Loucy (cell line): Measurements from ENCODE around the gene CEP63.

Source experiments
- H2AFZ ChIP-seq: fragments of 200-600 bp; sonication (generic); 2 replicates; pipeline ENCODE4 v1.6.0; 2016; ENCODE audit warnings: antibody characterized with exemption, mild to moderate bottlenecking, low read length, moderate library complexity
- H3F3A ChIP-seq: fragments of 200-600 bp; 2 replicates; pipeline ENCODE4 v1.6.0; 2016; ENCODE audit warnings: antibody characterized with exemption, low read depth, mild to moderate bottlenecking
- H3K27me3 ChIP-seq: fragments of 200-600 bp; sonication (generic); 2 replicates; pipeline ENCODE4 v1.6.1; 2014; ENCODE audit warnings: low read length, mild to moderate bottlenecking; ENCODE audit not compliant: insufficient read depth, poor library complexity, severe bottlenecking
- H3K36me3 ChIP-seq: fragments of 200-600 bp; sonication (generic); 2 replicates; pipeline ENCODE4 v1.6.1; 2016; ENCODE audit warnings: low read length; ENCODE audit not compliant: insufficient read depth
- H3K4me1 ChIP-seq: fragments of 200-600 bp; sonication (generic); 2 replicates; pipeline ENCODE4 v1.5.1; 2014; ENCODE audit warnings: low read length, mild to moderate bottlenecking; ENCODE audit not compliant: insufficient read depth, poor library complexity, severe bottlenecking
- H3K4me2 ChIP-seq: fragments of 200-600 bp; sonication (generic); 2 replicates; pipeline ENCODE4 v1.6.0; 2014; ENCODE audit warnings: antibody characterized with exemption, low read length, low read depth, mild to moderate bottlenecking; ENCODE audit not compliant: poor library complexity, severe bottlenecking
- H3K4me3 ChIP-seq: fragments of 200-600 bp; sonication (generic); 2 replicates; pipeline ENCODE4 v1.5.1; 2014; ENCODE audit warnings: low read length, mild to moderate bottlenecking, mixed read lengths; ENCODE audit not compliant: poor library complexity, severe bottlenecking
- H3K79me2 ChIP-seq: fragments of 200-600 bp; sonication (generic); 2 replicates; pipeline ENCODE4 v1.6.1; 2014; ENCODE audit warnings: low read length; ENCODE audit not compliant: insufficient read depth
- H3K9ac ChIP-seq: fragments of 200-600 bp; sonication (generic); 2 replicates; pipeline ENCODE4 v1.6.0; 2014; ENCODE audit warnings: mild to moderate bottlenecking, low read depth, low read length, moderate library complexity; ENCODE audit not compliant: poor library complexity, severe bottlenecking
- H3K9me2 ChIP-seq: fragments of 200-600 bp; sonication (generic); replicated peaks from 2 replicates; pipeline ENCODE4 v1.6.1; 2016; ENCODE audit warnings: low read depth, low read length, mixed read lengths
- H3K9me3 ChIP-seq: fragments of 200-600 bp; sonication (generic); 2 replicates; pipeline ENCODE4 v1.6.1; 2014; ENCODE audit warnings: mild to moderate bottlenecking, antibody characterized with exemption, low read length, low read depth; ENCODE audit not compliant: insufficient read depth
- H4K20me1 ChIP-seq: fragments of 200-600 bp; sonication (generic); 2 replicates; pipeline ENCODE4 v1.6.0; 2014; ENCODE audit warnings: antibody characterized with exemption, low read length, mild to moderate bottlenecking; ENCODE audit not compliant: insufficient read depth, poor library complexity, severe bottlenecking
- EZH2phosphoT487 ChIP-seq: fragments of 200-600 bp; IDR thresholded peaks from 2 replicates; pipeline ENCODE4 v1.6.1; 2018; ENCODE audit warnings: antibody characterized with exemption, mild to moderate bottlenecking, moderate library complexity, borderline replicate concordance
- TF ChIP-seq, protein P1 (sequence below): fragments of 200-600 bp; sonication (generic); conservative IDR thresholded peaks from 2 replicates; pipeline ENCODE4 v1.5.1; 2014; ENCODE audit warnings: mild to moderate bottlenecking, antibody characterized with exemption, low read length

Gene CEP63

DNA sequence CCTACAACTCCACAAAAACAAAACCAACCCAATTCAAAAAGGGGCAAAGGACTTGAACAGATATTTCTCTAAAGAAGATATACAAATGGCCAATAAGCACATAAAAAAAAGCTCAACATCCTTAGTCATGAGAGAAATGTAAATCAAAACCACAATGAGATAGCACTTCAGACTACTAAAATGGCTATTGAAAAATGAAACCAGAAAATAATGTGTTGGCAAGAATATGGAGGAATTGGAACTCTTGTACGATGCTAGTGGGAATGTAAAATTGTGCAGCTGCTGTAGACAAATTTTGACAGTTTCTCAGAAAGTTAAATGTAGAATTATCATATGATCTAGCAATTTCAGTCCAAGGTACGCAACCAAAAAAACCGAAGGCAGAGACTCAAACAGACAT lies 136.0 kb downstream of the CEP63 start:
- Histone ChIP-seq H3K9me3 (no peaks in the 10 kb centered on the region), H3K4me3 (no peak overlapping the region)

DNA sequence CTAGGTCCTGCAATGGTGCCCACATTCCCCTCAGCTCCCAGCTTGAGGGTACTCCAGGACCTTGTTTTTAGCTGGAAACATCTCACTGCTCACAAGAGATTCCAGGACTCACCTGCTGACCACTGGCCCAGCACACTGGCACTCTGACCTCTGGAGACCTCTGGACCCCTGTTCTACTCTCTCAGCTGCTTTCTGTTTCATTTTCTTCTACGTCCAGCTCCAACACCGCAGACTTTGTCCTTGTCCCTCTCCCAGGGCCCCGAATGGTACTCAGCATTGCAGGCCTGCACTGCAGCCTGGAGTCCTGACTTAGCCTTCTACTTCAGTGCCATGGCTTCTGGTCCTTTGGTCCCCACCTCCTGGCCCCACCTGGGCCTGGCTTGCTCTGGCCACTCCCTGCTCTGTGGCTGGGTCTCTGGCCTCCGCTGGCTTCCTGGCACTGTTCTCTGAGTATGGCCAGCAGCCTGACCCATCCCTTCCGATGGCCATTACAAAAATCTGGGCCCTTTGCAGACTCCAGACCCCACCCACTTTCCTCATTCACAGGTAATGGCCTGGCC lies 137.0 kb downstream of the CEP63 start:
- no peak overlapping the region for H3K9ac ChIP-seq
- H4K20me1 ChIP-seq, result no peaks in the 10 kb centered on the region
- H3K36me3 ChIP-seq, result no peaks in the 10 kb centered on the region
- H3K4me1 ChIP-seq, result no peaks in the 10 kb centered on the region
- H3K27me3 ChIP-seq, result no peaks in the 10 kb centered on the region
- H3F3A ChIP-seq, result no peaks in the 10 kb centered on the region
- no peak overlapping the region for H3K4me3 ChIP-seq
- H3K9me2 ChIP-seq, result no peaks in the 10 kb centered on the region
- H3K9me3 ChIP-seq, result no peaks in the 10 kb centered on the region
- no peaks in the 10 kb centered on the region for H3K79me2 ChIP-seq
- H3K4me2 ChIP-seq, result no peak overlapping the region
- no peak overlapping the region for H2AFZ ChIP-seq
- TF ChIP-seq, protein P1, sequence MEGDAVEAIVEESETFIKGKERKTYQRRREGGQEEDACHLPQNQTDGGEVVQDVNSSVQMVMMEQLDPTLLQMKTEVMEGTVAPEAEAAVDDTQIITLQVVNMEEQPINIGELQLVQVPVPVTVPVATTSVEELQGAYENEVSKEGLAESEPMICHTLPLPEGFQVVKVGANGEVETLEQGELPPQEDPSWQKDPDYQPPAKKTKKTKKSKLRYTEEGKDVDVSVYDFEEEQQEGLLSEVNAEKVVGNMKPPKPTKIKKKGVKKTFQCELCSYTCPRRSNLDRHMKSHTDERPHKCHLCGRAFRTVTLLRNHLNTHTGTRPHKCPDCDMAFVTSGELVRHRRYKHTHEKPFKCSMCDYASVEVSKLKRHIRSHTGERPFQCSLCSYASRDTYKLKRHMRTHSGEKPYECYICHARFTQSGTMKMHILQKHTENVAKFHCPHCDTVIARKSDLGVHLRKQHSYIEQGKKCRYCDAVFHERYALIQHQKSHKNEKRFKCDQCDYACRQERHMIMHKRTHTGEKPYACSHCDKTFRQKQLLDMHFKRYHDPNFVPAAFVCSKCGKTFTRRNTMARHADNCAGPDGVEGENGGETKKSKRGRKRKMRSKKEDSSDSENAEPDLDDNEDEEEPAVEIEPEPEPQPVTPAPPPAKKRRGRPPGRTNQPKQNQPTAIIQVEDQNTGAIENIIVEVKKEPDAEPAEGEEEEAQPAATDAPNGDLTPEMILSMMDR, result no peak
- no peak for TF ChIP-seq EZH2phosphoT487

More for the DNA sequence above, 136.0 kb downstream of the CEP63 start:
- H3K9ac ChIP-seq, result no peak overlapping the region
- H3F3A ChIP-seq, result no peaks in the 10 kb centered on the region
- H3K27me3 ChIP-seq, result no peaks in the 10 kb centered on the region
- no peaks in the 10 kb centered on the region for H4K20me1 ChIP-seq
- no peak overlapping the region for H3K4me2 ChIP-seq
- H2AFZ ChIP-seq, result no peak overlapping the region
- H3K79me2 ChIP-seq, result no peaks in the 10 kb centered on the region
- H3K4me1 ChIP-seq, result no peaks in the 10 kb centered on the region
- TF ChIP-seq, protein P1, result no peak
- TF ChIP-seq EZH2phosphoT487, result no peak
- no peaks in the 10 kb centered on the region for H3K9me2 ChIP-seq
- H3K36me3 ChIP-seq, result no peaks in the 10 kb centered on the region

DNA sequence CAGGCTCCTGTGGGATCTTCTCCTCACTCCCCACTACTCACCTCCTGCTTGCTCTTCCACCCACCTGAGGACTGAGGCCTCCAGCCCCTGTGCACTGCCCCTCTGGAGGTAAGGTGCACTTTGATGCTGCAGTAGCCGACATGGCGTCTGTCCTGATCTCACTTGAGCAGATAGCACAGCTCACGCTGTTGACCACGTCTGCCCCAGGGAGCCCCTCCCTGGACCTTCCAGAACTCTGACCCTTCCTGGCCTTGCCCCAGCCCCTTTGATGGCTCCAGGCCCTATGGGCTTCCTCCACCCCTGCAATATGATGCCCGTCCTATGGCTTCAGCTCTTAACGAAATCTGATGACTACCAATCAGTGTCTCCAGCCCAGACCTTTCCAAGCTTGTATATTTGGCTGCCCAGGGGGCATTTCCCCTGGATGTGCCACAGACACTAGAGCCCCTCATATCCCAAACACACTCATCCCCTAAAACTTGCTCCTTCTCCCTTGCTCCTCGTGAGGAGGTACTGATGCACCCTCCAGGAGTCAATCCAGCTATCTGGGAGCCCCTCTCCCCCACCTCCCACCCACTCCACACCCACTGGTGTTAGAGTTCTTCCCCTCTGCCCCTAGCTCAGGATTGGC lies 137.9 kb downstream of the CEP63 start:
- H3K9me2 ChIP-seq, result no peaks in the 10 kb centered on the region
- H3K4me3 ChIP-seq, result no peak overlapping the region
- no peaks in the 10 kb centered on the region for H3K36me3 ChIP-seq
- no peak overlapping the region for H3K9ac ChIP-seq
- no peaks in the 10 kb centered on the region for H4K20me1 ChIP-seq
- H3K79me2 ChIP-seq, result no peaks in the 10 kb centered on the region
- no peaks in the 10 kb centered on the region for H3K9me3 ChIP-seq
- no peaks in the 10 kb centered on the region for H3K4me1 ChIP-seq
- no peaks in the 10 kb centered on the region for H3K27me3 ChIP-seq
- TF ChIP-seq, protein P1, result no peak
- no peak for TF ChIP-seq EZH2phosphoT487
- H3F3A ChIP-seq, result no peaks in the 10 kb centered on the region
- no peak overlapping the region for H2AFZ ChIP-seq
- no peak overlapping the region for H3K4me2 ChIP-seq
